Upper lobe of right lung (tissue), 1 donor: Measurements from ENCODE around the gene F11. TPM values are rescaled to one million over a fixed set of nuclear protein-coding genes. Genes with fewer than 3 reads are reported as not detected.
"Not testable (repeated sequence)": the region's sequence is repeated elsewhere in the genome, so short reads cannot be mapped to it uniquely, and the experiment has no call there.

Experiments used
- ATAC-seq: fragments of 200-7000 bp; cut with Tn5 transposase; one replicate; pipeline ENCODE4 v1.9.1; 2020; ENCODE audit warnings: mild to moderate bottlenecking, moderate library complexity
- DNase-seq: peaks from one replicate; pipeline ENCODE4 v3.0.0-alpha.2; 2020
- H3K27ac ChIP-seq: fragments of 200-600 bp; one replicate; pipeline ENCODE4 v1.8.0; 2022
- H3K27me3 ChIP-seq: fragments of 200-600 bp; one replicate; pipeline ENCODE4 v1.8.0; 2022; ENCODE audit warnings: mild to moderate bottlenecking
- H3K36me3 ChIP-seq: fragments of 200-600 bp; one replicate; pipeline ENCODE4 v1.8.0; 2022
- H3K4me1 ChIP-seq: fragments of 200-600 bp; one replicate; pipeline ENCODE4 v1.8.0; 2022
- H3K4me3 ChIP-seq: fragments of 200-600 bp; one replicate; pipeline ENCODE4 v1.8.0; 2022; ENCODE audit warnings: mild to moderate bottlenecking
- H3K9me3 ChIP-seq: fragments of 200-600 bp; one replicate; pipeline ENCODE4 v1.8.0; 2022
- intact Hi-C: fragments of 100-400 bp; cut with DNase I; formaldehyde crosslinking; loops from one replicate; pipeline ENCODE4 v1.11.0; 2022
- total RNA-seq: library from RNA; stranded (reverse); fragmentation: NEBNext Ultra II Directional; extraction: Animal tissue kit (Norgen Biotek cat#: 25700); gene quantifications from one replicate; pipeline ENCODE4 v1.2.1, GENCODE V29; 2021
- TF ChIP-seq, protein P1 (sequence below): fragments of 200-600 bp; IDR thresholded peaks from one replicate; pipeline ENCODE4 v1.8.0; 2022; ENCODE audit warnings: antibody characterized with exemption
- donor health status: DM: no; HTN: yes; CAD: no; lungs with severe emphysema.

The F11 gene
- total RNA-seq, 1 donor from 2014 or later, result 24.7 TPM

DNA sequence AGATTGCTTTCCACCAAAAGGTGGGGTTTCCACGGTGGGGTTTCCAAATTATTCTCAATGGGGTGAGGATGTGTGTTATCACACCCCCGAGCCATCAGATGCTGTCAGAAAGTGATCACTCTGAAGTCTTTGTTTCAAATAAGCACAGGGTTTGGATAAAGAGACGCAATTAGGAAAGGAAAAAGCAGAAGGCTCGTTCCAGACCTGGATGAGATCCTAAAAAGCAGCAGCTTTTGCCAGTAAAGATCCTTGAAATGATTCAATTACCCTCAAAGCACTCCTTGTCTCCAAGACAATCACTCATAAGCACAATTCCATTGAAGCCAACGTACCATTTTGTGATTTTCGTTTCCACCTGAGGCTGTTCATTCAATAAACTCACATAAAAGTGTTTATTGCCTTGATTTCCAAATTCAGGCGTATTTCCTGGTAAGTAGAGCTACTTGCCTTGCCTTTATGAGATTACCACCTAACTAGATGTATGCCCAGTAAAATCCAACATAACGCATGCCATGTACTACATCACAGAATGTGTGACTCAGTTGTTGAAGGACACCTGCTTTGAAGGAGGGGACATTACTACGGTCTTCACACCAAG lies 5.2 kb downstream of the F11 start:
- ATAC-seq (no peak), DNase-seq (no peak)
- Histone ChIP-seq H3K4me3 (no peak overlapping the region), H3K27ac (no peak overlapping the region), H3K9me3 (no peaks in the 10 kb centered on the region), H3K36me3 (no peaks in the 10 kb centered on the region), H3K27me3 (peaks cover 5% of the 10 kb centered on the region), H3K4me1 (no peaks in the 10 kb centered on the region)
- TF ChIP-seq, protein P1, sequence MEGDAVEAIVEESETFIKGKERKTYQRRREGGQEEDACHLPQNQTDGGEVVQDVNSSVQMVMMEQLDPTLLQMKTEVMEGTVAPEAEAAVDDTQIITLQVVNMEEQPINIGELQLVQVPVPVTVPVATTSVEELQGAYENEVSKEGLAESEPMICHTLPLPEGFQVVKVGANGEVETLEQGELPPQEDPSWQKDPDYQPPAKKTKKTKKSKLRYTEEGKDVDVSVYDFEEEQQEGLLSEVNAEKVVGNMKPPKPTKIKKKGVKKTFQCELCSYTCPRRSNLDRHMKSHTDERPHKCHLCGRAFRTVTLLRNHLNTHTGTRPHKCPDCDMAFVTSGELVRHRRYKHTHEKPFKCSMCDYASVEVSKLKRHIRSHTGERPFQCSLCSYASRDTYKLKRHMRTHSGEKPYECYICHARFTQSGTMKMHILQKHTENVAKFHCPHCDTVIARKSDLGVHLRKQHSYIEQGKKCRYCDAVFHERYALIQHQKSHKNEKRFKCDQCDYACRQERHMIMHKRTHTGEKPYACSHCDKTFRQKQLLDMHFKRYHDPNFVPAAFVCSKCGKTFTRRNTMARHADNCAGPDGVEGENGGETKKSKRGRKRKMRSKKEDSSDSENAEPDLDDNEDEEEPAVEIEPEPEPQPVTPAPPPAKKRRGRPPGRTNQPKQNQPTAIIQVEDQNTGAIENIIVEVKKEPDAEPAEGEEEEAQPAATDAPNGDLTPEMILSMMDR, result no peak
- intact Hi-C loops, result no loop called here

DNA sequence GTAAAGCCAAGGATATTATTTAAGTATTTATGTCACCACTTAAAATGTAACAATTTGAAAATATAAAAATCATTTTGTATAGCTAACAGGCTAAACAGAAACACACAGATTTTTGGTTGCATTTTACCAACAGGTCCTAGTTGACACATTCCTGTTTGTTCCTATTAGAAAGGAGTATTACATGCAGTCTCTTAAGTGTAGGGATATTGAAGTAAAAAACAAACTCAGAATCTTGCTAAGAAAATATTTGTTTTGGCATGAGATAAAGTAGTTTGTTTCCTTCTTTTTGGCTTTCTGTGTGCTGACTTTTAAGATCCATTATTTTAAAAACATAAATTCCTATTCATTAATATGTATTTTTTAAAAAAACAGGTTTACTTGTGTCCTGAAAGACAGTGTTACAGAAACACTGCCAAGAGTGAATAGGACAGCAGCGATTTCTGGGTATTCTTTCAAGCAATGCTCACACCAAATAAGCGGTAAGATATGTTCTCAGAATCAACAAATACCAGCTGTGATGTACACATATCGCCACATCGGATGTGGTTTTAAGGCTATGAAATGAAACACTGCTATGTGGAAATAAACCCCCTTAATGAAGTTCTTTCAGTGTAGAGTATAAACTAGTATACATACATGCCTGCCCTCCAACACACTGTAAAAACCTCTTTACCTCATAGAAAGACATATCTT lies 6.9 kb downstream of the F11 start:
- Histone ChIP-seq H3K4me3 (no peak overlapping the region), H3K4me1 (no peaks in the 10 kb centered on the region), H3K9me3 (no peaks in the 10 kb centered on the region), H3K27me3 (peaks cover 5% of the 10 kb centered on the region), H3K27ac (no peak overlapping the region), H3K36me3 (no peaks in the 10 kb centered on the region)
- DNase-seq (no peak), ATAC-seq (no peak)
- TF ChIP-seq, protein P1, result no peak
- intact Hi-C loops, result no loop called here

DNA sequence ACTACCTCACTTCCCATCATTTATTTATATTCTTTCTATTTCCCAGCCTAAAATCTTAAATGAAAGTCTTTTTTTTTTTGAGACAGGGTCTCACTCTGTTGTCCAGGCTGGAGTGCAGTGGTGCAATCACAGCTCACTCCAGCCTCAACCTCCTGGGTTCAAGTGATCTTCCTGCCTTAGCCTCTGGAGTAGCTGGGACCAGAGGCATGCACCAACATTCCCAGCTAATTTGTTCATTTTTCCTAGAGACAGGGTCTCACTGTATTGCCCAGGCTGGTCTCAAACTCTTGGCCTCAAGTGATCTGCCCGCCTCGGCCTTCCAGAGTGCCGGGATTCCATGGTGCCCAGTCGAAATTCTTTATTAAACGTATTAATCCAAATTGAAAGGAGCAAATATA lies 7.4 kb downstream of the F11 start:
- H3K36me3 ChIP-seq, H3K27me3 ChIP-seq, H3K4me1 ChIP-seq, H3K9me3 ChIP-seq, H3K27ac ChIP-seq, H3K4me3 ChIP-seq, ATAC-seq, intact Hi-C loops, DNase-seq: not testable (repeated sequence)

DNA sequence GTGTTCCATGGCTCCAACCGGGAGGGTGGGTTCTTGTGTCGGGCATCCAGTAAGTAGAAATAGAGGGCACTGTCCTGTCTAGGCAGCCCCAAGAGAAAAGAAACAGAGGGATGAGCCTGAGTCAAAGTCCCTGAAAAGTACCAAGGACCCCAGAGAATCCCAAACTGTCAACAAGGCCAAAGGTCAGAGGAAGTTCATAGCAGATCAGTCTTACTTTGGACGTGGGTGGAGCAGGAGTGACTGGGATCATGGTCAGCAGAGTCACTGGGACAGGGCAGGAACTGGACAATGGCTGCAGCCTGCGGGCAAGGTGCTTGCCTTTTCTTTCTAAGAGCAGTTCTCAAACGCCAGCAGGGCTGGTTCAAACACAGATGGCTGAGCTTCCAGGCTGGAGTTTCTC lies 17.3 kb downstream of the F11 start:
- intact Hi-C loops, result no loop called here
- TF ChIP-seq, protein P1, result no peak
- H3K9me3 ChIP-seq, result no peaks in the 10 kb centered on the region
- no peaks in the 10 kb centered on the region for H3K4me1 ChIP-seq
- no peak overlapping the region for H3K4me3 ChIP-seq
- DNase-seq (no peak), ATAC-seq (no peak)
- H3K27ac ChIP-seq, result no peak overlapping the region
- H3K27me3 ChIP-seq, result no peaks in the 10 kb centered on the region
- H3K36me3 ChIP-seq, result no peaks in the 10 kb centered on the region

DNA sequence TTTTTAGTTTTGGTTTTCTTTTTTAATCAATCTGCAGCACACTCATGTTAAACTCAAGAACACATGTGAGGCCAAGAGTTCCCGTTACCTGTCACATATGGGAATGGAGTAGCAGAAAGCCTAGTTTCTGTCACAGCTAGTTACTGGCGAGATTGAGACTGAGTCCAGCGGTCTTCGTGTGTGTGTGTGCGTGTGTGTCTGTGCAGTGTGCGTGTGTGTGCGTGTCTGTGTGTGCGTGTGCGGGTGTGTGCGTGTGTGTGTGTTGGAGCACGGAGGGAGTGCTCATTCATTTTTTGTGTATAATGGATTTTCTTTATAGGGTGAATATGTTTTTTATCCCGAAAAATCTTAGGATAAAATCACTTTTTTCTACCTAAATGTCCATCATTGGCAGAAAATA lies 19.2 kb downstream of the F11 start:
- TF ChIP-seq, protein P1, result no peak
- Histone ChIP-seq H3K36me3 (no peaks in the 10 kb centered on the region), H3K27me3 (no peaks in the 10 kb centered on the region), H3K9me3 (no peaks in the 10 kb centered on the region), H3K4me3 (no peak overlapping the region), H3K4me1 (no peaks in the 10 kb centered on the region), H3K27ac (no peak overlapping the region)
- intact Hi-C loops, result no loop called here
- ATAC-seq, result no peak
- DNase-seq, result no peak

DNA sequence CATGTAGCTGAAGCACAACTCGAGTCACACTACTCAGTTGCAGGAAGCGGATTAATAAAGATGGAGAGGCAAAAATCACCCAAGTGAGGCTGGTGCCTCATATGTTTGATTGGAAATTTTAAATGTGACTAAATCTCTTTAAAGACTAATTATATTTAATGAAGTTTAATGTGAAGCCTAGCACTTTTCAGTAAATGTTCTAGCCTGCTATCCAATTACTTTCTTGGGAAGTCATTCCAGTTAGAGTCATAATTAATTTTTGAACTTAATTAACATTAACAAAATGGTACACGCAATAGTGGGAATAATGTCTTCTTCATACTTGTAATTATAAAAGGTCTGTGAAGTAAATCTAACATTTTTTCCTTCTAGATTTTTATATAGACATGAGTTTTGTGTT lies 20.6 kb downstream of the F11 start:
- Histone ChIP-seq H3K27ac (no peak overlapping the region), H3K9me3 (no peaks in the 10 kb centered on the region), H3K4me3 (no peak overlapping the region), H3K36me3 (no peaks in the 10 kb centered on the region), H3K27me3 (no peaks in the 10 kb centered on the region), H3K4me1 (no peaks in the 10 kb centered on the region)
- intact Hi-C loops, result no loop called here
- ATAC-seq (no peak), DNase-seq (no peak)
- TF ChIP-seq, protein P1, result no peak
